HepG2 (cell line): Measurements from ENCODE around the gene ATP6V0E2. TPM values are rescaled to one million over a fixed set of nuclear protein-coding genes. Genes with fewer than 3 reads are reported as not detected.

Experiments used
- HOXD1 ChIP-seq: sonication (generic); formaldehyde crosslinking; IDR thresholded peaks from 2 replicates; pipeline ENCODE4 v1.5.0; 2020; ENCODE audit warnings: missing genetic modification reagents
- MBD4 ChIP-seq: IDR thresholded peaks from 2 replicates; pipeline ENCODE4 v1.6.1; 2012; ENCODE audit warnings: low read length, inconsistent platforms, borderline replicate concordance
- SNRNP70 ChIP-seq: fragments of 200-400 bp; formaldehyde crosslinking; IDR thresholded peaks from 2 replicates; pipeline ENCODE4 v1.6.1; 2017; ENCODE audit warnings: mild to moderate bottlenecking, low read depth, low read length, moderate library complexity
- THYN1 ChIP-seq: sonication (generic); formaldehyde crosslinking; IDR thresholded peaks from 2 replicates; pipeline ENCODE4 v1.8.1; 2023; ENCODE audit warnings: low read depth, mild to moderate bottlenecking, moderate library complexity, missing genetic modification reagents, borderline replicate concordance
- ZNF598 ChIP-seq: sonication (generic); formaldehyde crosslinking; IDR thresholded peaks from 2 replicates; pipeline ENCODE4 v1.5.1; 2020; ENCODE audit warnings: mild to moderate bottlenecking, missing genetic modification reagents, borderline replicate concordance
- ZNF674 ChIP-seq: sonication (generic); formaldehyde crosslinking; IDR thresholded peaks from 2 replicates; pipeline ENCODE4 v1.5.0; 2020; ENCODE audit warnings: low read depth, mild to moderate bottlenecking, missing genetic modification reagents
- polyA plus RNA-seq, 8 experiments: library from polyadenylated mRNA; depleted of rRNA in 3 of 8; stranded (reverse) in 7 of 8; unstranded in 1 of 8; fragments of >200 nt; fragmentation: Illumina TruSeq in 4 of 8; extraction: Trizol in 4 of 8; gene quantifications; 2 replicates each; pipeline versions ENCODE4 v1.2.1 to v1.2.3, GENCODE V29; 2011 to 2016; ENCODE audit warnings: low read depth in 4 of 8, missing spikeins in 1 of 8, mixed read lengths in 1 of 8; ENCODE audit not compliant: insufficient read depth in 1 of 8
- total RNA-seq, 5 experiments: library from RNA; depleted of rRNA; stranded (reverse); fragments of >200 nt; fragmentation: Illumina TruSeq; extraction: Trizol; gene quantifications; 2 replicates each; pipeline ENCODE4 v1.2.3, GENCODE V29; 2016; ENCODE audit warnings: low read depth in 1 of 5
- TF ChIP-seq, protein P1 (sequence below): sonication (generic); formaldehyde crosslinking; IDR thresholded peaks from 2 replicates; pipeline ENCODE4 v1.4.0; 2020; ENCODE audit warnings: mild to moderate bottlenecking, low read depth, missing genetic modification reagents
- TF ChIP-seq, protein P2 (sequence below): sonication (generic); formaldehyde crosslinking; IDR thresholded peaks from 2 replicates; pipeline ENCODE4 v1.4.0; 2020; ENCODE audit warnings: missing genetic modification reagents
- TF ChIP-seq, protein P3 (sequence below): fragments of 450-650 bp; IDR thresholded peaks from 2 replicates; pipeline ENCODE4 v1.6.1; 2017; ENCODE audit warnings: mild to moderate bottlenecking
- TF ChIP-seq, protein P4 (sequence below): sonication (generic); formaldehyde crosslinking; conservative IDR thresholded peaks from 2 replicates; pipeline ENCODE4 v1.8.0; 2022; ENCODE audit warnings: missing genetic modification reagents
- TF ChIP-seq, protein P5 (sequence below): sonication (generic); formaldehyde crosslinking; IDR thresholded peaks from 2 replicates; pipeline ENCODE4 v1.9.0; 2022; ENCODE audit warnings: low read depth, missing genetic modification reagents

ATP6V0E2 gene
- total and polyA plus RNA-seq, 2 of the 13 experiments (the other 11 are each of a cell fraction or from before 2014, with no cell fraction given), result 36.8 to 203 TPM

DNA sequence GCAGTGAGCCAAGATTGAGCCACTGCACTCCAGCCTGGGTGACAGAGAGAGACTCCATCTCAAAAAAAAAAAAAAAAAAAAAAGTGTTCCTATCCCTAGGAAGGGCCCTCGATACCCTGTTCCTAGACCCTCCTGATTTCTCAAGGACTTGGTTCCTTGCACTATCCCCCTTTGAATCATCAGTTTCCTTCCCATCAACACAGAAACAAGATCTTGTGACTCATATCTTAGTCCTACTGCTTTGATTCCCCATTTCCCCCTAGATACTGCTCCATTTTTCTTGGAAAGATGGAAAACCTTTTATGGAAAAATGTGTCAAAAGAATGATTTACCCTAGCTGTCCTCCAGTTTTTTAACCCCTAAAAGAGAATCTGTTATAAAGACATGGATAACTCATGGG lies 37.3 kb upstream of the ATP6V0E2 start (continued):
- TF ChIP-seq, protein P1, sequence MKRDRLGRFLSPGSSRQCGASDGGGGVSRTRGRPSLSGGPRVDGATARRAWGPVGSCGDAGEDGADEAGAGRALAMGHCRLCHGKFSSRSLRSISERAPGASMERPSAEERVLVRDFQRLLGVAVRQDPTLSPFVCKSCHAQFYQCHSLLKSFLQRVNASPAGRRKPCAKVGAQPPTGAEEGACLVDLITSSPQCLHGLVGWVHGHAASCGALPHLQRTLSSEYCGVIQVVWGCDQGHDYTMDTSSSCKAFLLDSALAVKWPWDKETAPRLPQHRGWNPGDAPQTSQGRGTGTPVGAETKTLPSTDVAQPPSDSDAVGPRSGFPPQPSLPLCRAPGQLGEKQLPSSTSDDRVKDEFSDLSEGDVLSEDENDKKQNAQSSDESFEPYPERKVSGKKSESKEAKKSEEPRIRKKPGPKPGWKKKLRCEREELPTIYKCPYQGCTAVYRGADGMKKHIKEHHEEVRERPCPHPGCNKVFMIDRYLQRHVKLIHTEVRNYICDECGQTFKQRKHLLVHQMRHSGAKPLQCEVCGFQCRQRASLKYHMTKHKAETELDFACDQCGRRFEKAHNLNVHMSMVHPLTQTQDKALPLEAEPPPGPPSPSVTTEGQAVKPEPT, result no peak
- TF ChIP-seq, protein P2, sequence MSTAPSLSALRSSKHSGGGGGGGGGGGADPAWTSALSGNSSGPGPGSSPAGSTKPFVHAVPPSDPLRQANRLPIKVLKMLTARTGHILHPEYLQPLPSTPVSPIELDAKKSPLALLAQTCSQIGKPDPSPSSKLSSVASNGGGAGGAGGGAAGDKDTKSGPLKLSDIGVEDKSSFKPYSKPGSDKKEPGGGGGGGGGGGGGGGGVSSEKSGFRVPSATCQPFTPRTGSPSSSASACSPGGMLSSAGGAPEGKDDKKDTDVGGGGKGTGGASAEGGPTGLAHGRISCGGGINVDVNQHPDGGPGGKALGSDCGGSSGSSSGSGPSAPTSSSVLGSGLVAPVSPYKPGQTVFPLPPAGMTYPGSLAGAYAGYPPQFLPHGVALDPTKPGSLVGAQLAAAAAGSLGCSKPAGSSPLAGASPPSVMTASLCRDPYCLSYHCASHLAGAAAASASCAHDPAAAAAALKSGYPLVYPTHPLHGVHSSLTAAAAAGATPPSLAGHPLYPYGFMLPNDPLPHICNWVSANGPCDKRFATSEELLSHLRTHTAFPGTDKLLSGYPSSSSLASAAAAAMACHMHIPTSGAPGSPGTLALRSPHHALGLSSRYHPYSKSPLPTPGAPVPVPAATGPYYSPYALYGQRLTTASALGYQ (CRISPR knock-in tag), result no peak
- TF ChIP-seq, protein P3, sequence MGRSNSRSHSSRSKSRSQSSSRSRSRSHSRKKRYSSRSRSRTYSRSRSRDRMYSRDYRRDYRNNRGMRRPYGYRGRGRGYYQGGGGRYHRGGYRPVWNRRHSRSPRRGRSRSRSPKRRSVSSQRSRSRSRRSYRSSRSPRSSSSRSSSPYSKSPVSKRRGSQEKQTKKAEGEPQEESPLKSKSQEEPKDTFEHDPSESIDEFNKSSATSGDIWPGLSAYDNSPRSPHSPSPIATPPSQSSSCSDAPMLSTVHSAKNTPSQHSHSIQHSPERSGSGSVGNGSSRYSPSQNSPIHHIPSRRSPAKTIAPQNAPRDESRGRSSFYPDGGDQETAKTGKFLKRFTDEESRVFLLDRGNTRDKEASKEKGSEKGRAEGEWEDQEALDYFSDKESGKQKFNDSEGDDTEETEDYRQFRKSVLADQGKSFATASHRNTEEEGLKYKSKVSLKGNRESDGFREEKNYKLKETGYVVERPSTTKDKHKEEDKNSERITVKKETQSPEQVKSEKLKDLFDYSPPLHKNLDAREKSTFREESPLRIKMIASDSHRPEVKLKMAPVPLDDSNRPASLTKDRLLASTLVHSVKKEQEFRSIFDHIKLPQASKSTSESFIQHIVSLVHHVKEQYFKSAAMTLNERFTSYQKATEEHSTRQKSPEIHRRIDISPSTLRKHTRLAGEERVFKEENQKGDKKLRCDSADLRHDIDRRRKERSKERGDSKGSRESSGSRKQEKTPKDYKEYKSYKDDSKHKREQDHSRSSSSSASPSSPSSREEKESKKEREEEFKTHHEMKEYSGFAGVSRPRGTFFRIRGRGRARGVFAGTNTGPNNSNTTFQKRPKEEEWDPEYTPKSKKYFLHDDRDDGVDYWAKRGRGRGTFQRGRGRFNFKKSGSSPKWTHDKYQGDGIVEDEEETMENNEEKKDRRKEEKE, result no peak
- TF ChIP-seq MBD4 (no peak), SNRNP70 (no peak), ZNF598 (CRISPR knock-in tag) (no peak), ZNF674 (no peak), HOXD1 (CRISPR knock-in tag) (no peak), THYN1 (CRISPR knock-in tag) (no peak)
- TF ChIP-seq, protein P4, sequence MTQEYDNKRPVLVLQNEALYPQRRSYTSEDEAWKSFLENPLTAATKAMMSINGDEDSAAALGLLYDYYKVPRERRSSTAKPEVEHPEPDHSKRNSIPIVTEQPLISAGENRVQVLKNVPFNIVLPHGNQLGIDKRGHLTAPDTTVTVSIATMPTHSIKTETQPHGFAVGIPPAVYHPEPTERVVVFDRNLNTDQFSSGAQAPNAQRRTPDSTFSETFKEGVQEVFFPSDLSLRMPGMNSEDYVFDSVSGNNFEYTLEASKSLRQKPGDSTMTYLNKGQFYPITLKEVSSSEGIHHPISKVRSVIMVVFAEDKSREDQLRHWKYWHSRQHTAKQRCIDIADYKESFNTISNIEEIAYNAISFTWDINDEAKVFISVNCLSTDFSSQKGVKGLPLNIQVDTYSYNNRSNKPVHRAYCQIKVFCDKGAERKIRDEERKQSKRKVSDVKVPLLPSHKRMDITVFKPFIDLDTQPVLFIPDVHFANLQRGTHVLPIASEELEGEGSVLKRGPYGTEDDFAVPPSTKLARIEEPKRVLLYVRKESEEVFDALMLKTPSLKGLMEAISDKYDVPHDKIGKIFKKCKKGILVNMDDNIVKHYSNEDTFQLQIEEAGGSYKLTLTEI, result no peak
- TF ChIP-seq, protein P5, sequence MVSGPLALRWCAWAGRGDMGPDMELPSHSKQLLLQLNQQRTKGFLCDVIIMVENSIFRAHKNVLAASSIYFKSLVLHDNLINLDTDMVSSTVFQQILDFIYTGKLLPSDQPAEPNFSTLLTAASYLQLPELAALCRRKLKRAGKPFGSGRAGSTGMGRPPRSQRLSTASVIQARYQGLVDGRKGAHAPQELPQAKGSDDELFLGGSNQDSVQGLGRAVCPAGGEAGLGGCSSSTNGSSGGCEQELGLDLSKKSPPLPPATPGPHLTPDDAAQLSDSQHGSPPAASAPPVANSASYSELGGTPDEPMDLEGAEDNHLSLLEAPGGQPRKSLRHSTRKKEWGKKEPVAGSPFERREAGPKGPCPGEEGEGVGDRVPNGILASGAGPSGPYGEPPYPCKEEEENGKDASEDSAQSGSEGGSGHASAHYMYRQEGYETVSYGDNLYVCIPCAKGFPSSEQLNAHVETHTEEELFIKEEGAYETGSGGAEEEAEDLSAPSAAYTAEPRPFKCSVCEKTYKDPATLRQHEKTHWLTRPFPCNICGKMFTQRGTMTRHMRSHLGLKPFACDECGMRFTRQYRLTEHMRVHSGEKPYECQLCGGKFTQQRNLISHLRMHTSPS (CRISPR knock-in tag), result no peak
